T-helper 1 cell (primary cell): Measurements from ENCODE around the gene HEPN1.
"Not testable (repeated sequence)": the region's sequence is repeated elsewhere in the genome, so short reads cannot be mapped to it uniquely, and the experiment has no call there.

Experiments used
- DNase-seq, 5 donors: peaks; one replicate each; pipeline ENCODE4 v3.0.0-alpha.2; 2012 to 2020

HEPN1 gene

DNA sequence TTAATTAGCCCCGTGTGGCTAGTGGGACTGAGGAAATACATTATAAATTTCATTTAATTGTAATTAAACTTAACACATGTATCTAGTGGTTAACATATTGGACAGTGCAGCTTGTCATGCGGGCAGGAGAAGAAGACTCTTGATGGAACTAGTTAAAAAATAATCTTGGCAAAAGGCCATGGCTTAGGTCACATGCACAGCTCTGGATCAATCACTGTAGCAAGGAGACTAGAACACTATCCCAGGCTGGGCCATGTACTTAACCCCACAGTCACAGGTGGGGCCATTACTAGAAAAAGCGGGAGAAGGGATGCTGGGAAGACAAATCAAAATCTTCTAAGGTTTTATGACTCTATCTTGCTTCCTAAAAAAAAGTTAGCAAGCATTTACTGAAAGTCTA is 25.5 kb downstream of the HEPN1 start:
- no peak for DNase-seq

DNA sequence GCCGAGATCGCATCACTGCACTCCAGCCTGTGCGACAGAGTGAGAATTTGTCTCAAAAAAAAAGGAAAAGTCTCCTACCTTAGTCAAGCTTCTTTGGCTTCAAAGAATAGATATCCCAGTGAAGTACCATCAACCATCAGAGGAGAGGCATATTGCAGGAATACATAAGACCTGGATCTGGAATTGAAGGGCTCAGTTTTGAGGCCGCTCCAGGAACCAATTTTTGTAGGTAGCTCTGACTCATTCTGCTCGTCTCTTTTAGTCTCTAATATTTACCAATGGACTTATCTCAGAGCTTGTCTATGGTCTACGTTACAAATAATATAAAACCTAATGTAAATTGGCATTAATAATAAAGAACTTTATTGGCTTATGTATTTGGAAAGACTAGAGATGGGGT is 26.8 kb downstream of the HEPN1 start:
- no peak for DNase-seq

DNA sequence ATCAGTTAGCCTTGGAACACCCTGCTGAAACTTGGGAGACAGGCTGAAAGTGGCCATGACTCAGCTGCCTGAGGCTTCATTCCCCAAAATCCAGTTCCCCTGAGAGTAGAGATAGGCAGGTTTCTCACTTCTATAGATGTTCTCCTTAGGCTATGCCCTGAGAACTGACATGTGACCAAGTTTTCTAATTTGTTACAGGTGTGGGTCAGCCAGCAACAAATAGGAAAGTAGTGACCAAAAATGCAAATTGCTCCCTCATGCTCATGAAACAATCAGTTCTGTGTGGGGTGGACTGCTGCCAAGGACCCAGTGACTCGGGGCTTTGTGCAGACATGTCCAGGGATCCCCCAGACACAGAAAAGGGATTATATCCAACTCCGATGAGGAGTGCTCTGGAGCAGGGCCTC is 27.7 kb downstream of the HEPN1 start:
- no peak for DNase-seq

DNA sequence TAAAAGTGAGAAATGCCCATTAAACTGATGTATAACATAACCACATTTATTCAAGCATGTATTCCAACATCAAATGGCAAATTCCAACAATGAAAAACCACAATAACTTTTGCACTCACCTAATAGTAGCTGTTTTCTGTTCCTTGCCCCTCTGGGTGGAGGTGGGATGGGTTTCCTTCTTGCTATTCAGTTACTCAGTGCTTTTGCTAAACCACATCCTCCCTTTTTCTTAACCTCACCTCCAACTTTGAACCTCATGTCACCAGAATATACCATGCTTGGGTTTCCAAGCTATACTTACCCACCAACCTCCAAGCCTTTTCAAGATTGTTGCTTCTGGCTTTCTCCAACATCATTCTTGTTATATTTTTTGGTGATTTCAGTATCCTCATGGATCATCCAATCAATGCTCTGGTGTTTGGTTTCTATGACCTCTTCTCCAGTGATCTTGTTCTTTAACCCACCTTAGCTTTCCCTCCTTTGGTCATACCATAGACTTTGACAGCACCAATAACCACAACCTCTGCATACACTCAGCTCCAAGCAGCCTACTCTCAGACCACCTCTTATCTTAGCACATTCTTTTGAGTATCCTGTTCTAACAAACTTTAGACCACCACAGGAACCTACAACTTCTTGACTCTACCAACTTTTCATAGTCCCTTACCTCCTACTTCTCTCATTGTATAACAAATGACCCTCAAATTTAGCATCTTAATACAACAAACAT is 31.7 kb downstream of the HEPN1 start:
- DNase-seq = peak in 1 of 5 donors; percentile 71

DNA sequence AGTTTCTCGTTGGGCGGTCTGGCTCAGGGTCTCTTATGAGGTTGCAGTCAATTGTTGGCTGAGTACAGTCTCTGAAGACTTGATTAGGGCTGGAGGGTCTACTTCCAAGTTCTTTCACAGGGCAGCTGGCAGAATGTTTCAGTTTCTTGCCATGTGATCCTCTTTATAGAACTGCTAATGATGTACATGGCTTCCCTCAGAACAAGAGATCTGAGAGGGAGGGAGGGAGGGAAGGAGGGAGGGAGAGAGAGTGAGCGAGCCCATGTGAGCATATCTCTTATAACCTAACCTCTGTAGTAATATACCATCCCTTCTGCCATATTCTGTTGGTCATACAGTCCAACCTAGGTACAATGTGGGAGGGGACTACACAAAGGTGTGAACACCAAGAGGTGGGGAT is 32.3 kb downstream of the HEPN1 start:
- DNase-seq = no peak

DNA sequence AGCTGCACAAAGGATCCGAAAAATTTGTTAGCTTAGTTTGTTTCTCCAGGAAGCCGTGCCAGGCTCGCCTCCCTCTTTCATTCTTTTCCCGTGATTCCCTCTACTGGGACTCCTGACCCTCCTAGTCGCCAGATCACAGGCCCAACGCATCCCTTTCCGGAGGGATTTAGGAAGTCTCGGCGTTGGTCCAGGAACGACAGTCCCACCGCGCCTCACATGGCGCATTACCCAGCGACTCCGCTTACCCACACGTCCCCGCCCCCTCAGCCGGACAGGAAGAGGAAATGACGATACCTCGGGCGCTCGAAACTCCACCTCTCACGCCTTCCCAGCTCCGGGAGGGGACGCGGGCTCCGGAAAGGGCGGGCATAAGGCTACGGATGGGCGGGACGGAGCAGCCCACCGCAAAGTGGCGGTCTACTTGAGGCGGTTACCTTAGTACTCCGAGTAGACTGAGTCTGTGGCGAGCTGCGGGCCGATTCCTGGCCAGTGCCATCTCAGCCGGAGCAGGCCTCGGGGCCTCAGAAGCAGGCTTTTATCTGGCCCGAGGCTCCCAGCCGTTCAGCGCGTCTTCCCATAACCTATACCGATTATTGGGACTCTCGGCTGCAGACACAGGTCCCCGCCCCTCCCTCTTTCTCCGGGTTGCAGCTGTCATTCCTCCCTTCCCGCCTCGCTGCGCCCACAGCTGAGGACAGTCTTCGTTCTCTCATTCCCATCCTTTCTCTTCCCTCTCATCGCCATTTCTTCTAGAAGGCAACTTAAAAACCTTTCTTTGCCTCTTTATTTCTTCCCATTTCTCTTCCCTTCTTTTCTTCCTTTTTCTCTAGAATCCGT is 34.9 kb downstream of the HEPN1 start, which contains the start of gene CCDC15:
Gene CCDC15, plus strand, starts transcription at position 450 of the 837 bp plus-strand sequence. CDS start 531 bp downstream, outside the sequence.
- peak; percentile 86 to 96 (median 93) for DNase-seq

DNA sequence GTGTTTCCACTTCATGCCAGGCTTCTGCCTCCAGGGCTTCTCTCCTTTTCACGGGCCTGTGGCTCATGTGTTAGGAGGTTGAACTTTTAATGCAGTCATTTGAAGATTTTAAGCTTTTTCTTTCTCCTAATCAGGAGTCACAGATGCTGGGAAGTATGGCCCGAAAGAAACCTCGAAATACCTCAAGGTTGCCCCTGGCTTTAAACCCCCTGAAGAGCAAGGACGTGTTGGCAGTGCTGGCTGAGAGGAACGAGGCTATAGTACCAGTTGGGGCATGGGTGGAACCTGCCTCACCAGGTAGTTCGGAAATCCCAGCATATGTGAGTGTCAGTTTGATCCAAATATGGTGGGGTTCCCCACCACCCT is 35.5 kb downstream of the HEPN1 start:
- DNase-seq = no peak

DNA sequence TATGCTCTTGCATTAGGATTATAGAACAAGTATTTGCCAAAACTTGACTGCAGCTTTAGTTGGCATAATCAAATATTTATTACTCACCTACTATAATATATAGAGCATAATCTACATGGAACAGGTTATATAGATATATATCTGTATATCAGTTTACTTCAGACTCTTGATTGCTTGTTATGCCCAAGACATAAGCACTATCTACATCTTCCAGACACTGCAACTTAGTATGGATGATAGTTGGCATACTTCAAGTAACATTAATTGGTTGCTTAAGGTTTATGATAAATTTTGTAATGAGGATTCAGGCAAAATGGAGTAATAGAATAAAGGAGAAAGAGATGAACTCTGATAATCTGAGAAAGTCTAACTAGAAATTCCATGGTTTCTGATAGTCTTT is 36.0 kb downstream of the HEPN1 start:
- no peak for DNase-seq

DNA sequence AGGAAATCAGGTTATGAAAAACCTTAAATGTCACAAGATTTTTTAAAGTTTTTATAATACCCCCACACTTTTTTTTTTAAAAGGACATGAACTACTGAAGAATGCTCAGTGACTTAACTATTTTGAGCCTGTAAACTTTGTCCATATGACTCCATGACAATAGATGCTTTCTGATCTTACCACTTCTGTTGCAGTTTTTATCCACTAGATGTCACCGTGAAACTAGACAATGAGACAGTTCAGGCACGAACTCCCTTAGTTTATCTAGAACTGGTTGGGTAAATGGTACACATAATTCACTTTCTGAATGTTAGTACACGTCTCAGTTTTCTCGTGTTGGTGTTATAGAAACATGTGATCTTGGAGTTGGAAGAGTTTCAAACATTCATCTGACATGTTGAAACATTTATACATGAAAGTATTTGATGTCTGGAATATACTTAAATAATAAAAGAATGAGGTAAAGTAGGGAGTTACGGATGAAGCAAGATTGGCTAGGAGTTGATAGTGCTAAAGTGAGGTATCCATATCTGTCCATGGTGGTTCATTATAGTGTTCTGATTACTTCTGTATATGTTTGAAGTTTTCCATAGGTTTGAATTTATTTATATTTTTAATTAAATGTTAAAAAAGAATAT is 43.0 kb downstream of the HEPN1 start:
- DNase-seq = peak in 2 of 5 donors; percentile 15 to 59

DNA sequence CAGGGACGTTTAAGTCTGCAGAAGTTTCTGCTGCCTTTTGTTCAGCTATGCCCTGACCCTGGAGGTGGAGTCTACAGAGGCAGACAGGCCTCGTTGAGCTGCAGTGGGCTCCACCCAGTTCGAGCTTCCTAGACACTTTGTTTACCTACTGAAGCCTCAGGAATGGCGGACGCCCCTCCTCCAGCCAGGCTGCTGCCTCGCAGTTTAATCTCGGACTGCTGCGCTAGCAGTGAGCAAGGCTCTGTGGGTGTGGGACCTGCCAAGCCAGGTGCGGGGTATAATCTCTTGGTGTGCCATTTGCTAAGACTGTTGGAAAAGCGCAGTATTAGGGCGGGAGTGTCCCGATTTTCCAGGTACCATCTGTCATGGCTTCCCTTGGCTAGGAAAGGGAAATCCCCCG is 49.1 kb downstream of the HEPN1 start:
- DNase-seq = not testable (repeated sequence)
